ENCODE measurements around the gene MUC6. TPM values are rescaled to one million over a fixed set of nuclear protein-coding genes. Genes with fewer than 3 reads are reported as not detected.

The MUC6 gene
- total RNA-seq, 4 donors from 2014 or later, result not detected

GRCh38 chr11:1032310-1032891 is 4.1 kb downstream of the MUC6 start:
- ATAC-seq (no peak), DNase-seq (no peak)
- H3K27me3 ChIP-seq, result peaks cover 0 to 23% (median 19%) of the 10 kb centered on the region in 3 donors
- in situ Hi-C loops (cut with MboI; ENCODE audit: low sequenced_read_pairs in 4 of 4) (no loop called here), intact Hi-C loops (cut with DNase I; ENCODE audit: low total_unique reads) (no loop called here)
- TF ChIP-seq, protein P1, sequence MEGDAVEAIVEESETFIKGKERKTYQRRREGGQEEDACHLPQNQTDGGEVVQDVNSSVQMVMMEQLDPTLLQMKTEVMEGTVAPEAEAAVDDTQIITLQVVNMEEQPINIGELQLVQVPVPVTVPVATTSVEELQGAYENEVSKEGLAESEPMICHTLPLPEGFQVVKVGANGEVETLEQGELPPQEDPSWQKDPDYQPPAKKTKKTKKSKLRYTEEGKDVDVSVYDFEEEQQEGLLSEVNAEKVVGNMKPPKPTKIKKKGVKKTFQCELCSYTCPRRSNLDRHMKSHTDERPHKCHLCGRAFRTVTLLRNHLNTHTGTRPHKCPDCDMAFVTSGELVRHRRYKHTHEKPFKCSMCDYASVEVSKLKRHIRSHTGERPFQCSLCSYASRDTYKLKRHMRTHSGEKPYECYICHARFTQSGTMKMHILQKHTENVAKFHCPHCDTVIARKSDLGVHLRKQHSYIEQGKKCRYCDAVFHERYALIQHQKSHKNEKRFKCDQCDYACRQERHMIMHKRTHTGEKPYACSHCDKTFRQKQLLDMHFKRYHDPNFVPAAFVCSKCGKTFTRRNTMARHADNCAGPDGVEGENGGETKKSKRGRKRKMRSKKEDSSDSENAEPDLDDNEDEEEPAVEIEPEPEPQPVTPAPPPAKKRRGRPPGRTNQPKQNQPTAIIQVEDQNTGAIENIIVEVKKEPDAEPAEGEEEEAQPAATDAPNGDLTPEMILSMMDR (IDR thresholded peaks at IDR 0.05 in 4 of 5, conservative IDR thresholded peaks at IDR 0.05 in 1 of 5), result no peak
- no peak for TF ChIP-seq POLR2A (IDR thresholded peaks at IDR 0.05)
- H3K9me3 ChIP-seq, result no peaks in the 10 kb centered on the region
- no peaks in the 10 kb centered on the region for H3K36me3 ChIP-seq
- no peak overlapping the region for H3K4me3 ChIP-seq
- no peak overlapping the region for H3K27ac ChIP-seq
- no peaks in the 10 kb centered on the region for H3K4me1 ChIP-seq

DNA sequence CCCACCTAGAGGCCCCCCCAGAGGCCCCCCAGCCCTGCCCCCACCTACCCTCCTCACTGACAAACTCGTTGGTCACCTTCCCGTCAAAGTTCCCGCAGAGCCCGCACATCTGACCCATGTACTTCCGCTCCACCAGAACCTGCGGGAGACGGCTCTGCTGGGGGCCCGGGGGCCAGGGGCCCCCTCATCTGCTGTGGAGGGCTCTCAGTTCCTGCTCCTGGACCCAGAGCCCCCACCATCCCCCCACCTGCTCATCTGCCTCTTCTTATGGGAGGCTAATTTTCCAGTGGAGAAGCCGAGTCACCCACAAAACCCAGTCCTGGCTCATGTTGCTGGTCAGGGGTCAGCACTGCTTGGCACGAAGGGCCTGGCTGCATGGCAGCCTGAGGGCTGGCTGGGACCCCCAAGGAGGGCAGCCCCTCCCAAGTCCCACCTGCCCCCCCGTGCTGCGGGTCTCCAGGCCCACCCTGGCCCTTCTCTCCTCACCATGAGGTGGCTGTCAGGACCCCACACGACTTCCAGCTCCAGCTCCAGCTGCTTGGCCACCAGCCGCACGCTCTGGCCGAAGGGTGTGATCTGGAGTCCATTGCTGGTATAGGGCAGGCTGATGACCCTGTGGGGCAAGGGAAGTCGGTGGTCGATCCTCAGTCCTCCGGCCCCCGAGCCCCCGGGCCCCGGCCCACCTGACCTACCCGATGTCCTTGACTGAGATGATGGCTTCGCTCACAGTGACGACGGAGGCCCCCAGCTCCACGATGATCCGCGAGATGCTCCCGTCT is 5.2 kb downstream of the MUC6 start:
- DNase-seq, result no peak
- H3K27ac ChIP-seq, result no peak overlapping the region
- in situ Hi-C loops (cut with MboI; ENCODE audit: low sequenced_read_pairs in 4 of 4) (no loop called here), intact Hi-C loops (cut with DNase I; ENCODE audit: low total_unique reads) (no loop called here)
- H3K4me3 ChIP-seq, result no peak overlapping the region
- no peak for ATAC-seq
- peaks cover 0 to 19% (median 14%) of the 10 kb centered on the region in 3 donors for H3K27me3 ChIP-seq
- H3K4me1 ChIP-seq, result no peaks in the 10 kb centered on the region
- no peaks in the 10 kb centered on the region for H3K9me3 ChIP-seq
- H3K36me3 ChIP-seq, result no peaks in the 10 kb centered on the region
- TF ChIP-seq POLR2A (IDR thresholded peaks at IDR 0.05), result no peak
- TF ChIP-seq, protein P1 (IDR thresholded peaks at IDR 0.05 in 4 of 5, conservative IDR thresholded peaks at IDR 0.05 in 1 of 5), result no peak

DNA sequence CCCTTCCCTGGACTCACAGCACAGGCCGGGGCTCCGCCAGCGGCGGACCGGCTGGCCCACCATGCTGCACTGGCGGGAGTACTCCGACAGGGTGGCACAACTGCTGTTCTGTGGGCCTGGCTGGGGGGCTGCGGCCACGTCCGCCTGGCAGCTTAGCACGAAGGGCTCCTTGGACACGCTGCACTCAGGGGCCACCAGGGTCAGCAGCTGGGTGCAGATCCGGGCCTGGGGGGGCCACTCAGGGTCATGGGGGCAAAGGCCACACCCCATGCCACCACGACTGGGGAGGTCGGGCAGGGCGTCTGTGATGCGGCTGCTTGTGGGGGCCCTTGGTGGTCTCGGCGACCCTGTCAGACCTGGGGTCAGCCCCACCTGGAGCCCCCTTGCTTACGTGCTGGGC is 6.0 kb downstream of the MUC6 start:
- in situ Hi-C loops (cut with MboI; ENCODE audit: low sequenced_read_pairs in 4 of 4) (no loop called here), intact Hi-C loops (cut with DNase I; ENCODE audit: low total_unique reads) (no loop called here)
- TF ChIP-seq POLR2A (IDR thresholded peaks at IDR 0.05), result no peak
- TF ChIP-seq, protein P1 (IDR thresholded peaks at IDR 0.05 in 4 of 5, conservative IDR thresholded peaks at IDR 0.05 in 1 of 5), result no peak

DNA sequence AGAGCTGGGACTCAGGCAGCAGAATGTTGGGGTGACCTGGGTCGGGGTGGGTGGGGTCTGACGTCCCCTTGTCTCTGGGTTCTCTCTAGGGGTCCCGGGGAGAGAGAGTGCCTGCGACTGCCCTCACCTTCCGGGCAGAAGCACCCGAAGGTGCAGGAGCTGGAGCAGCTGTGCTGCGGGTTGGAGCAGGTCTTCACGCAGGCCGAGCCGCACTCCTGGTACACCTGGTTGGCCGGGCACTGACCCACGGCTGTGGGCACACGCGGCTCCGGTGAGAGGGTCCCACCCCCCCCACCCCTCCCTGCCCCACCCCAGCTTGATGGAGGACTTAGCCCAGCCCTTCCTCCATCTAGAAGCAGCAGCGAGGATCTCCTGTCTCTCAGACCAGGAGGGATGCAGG is 6.4 kb downstream of the MUC6 start:
- no peak overlapping the region for H3K4me3 ChIP-seq
- no peak overlapping the region for H3K27ac ChIP-seq
- ATAC-seq, result no peak
- no peaks in the 10 kb centered on the region for H3K36me3 ChIP-seq
- H3K27me3 ChIP-seq, result peaks cover 0 to 6% (median 1%) of the 10 kb centered on the region in 3 donors
- H3K4me1 ChIP-seq, result no peaks in the 10 kb centered on the region
- TF ChIP-seq POLR2A (IDR thresholded peaks at IDR 0.05), result no peak
- TF ChIP-seq, protein P1 (IDR thresholded peaks at IDR 0.05 in 4 of 5, conservative IDR thresholded peaks at IDR 0.05 in 1 of 5), result no peak
- intact Hi-C loops (cut with DNase I; ENCODE audit: low total_unique reads), result no loop called here
- in situ Hi-C loops (cut with MboI; ENCODE audit: low sequenced_read_pairs in 4 of 4), result no loop called here
- no peak for DNase-seq
- H3K9me3 ChIP-seq, result no peaks in the 10 kb centered on the region

More for the DNA sequence above, 6.0 kb downstream of the MUC6 start:
- no peak for DNase-seq
- Histone ChIP-seq H3K9me3 (no peaks in the 10 kb centered on the region), H3K27ac (no peak overlapping the region), H3K4me1 (no peaks in the 10 kb centered on the region), H3K4me3 (no peak overlapping the region), H3K27me3 (peaks cover 0 to 11% (median 6%) of the 10 kb centered on the region in 3 donors), H3K36me3 (no peaks in the 10 kb centered on the region)
- ATAC-seq, result no peak
